Muscle of leg (tissue), 11 donors: ENCODE results near the gene CRAMP1. TPM values are rescaled to one million over a fixed set of nuclear protein-coding genes. Genes with fewer than 3 reads are reported as not detected.
"Not testable (repeated sequence)": the region's sequence is repeated elsewhere in the genome, so short reads cannot be mapped to it uniquely, and the experiment has no call there.

Experiments used
- DNase-seq: peaks from one replicate; pipeline ENCODE4 v3.0.0; 2013
- H3K27ac ChIP-seq: one replicate; pipeline ENCODE4 v1.5.1; 2013; ENCODE audit warnings: mild to moderate bottlenecking, low read length, control low read depth
- H3K27me3 ChIP-seq: one replicate; pipeline ENCODE4 v1.6.1; 2013; ENCODE audit warnings: low read length; ENCODE audit not compliant: control insufficient read depth, insufficient read depth
- H3K36me3 ChIP-seq: one replicate; pipeline ENCODE4 v1.6.1; 2013; ENCODE audit warnings: low read length; ENCODE audit not compliant: control insufficient read depth, insufficient read depth
- H3K4me1 ChIP-seq: one replicate; pipeline ENCODE4 v1.6.1; 2013; ENCODE audit warnings: low read length; ENCODE audit not compliant: control insufficient read depth, insufficient read depth
- H3K4me3 ChIP-seq: one replicate; pipeline ENCODE4 v1.5.1; 2013; ENCODE audit warnings: low read length, control low read depth
- H3K9me3 ChIP-seq: replicated peaks from 2 replicates; pipeline ENCODE4 v1.6.1; 2013; ENCODE audit warnings: low read depth, low read length; ENCODE audit not compliant: control insufficient read depth
- WGBS: methylation state at CpG from one replicate; pipeline ENCODE4 v1.1.5; 2013; ENCODE audit warnings: missing lambda C conversion rate; ENCODE audit not compliant: insufficient coverage; 5-methylcytosine and 5-hydroxymethylcytosine counted together
- polyA plus RNA-seq, 8 donors: library from polyadenylated mRNA; unstranded; fragments of 120-200 nt; gene quantifications; one replicate each; pipeline versions ENCODE4 v1.2.1 to v1.2.3, GENCODE V29; 2013; ENCODE audit warnings: inconsistent platforms in 1 of 8, low replicate concordance in 1 of 8; ENCODE audit not compliant: insufficient read length in 8 of 8, insufficient read depth in 1 of 8
- total RNA-seq: library from RNA; stranded (reverse); fragments of 120-200 nt; gene quantifications from one replicate; pipeline ENCODE4 v1.2.4, GENCODE V29; 2013

Gene CRAMP1
- total and polyA plus RNA-seq, 9 donors, result 7.2 to 19.1 (median 14.0) TPM

DNA sequence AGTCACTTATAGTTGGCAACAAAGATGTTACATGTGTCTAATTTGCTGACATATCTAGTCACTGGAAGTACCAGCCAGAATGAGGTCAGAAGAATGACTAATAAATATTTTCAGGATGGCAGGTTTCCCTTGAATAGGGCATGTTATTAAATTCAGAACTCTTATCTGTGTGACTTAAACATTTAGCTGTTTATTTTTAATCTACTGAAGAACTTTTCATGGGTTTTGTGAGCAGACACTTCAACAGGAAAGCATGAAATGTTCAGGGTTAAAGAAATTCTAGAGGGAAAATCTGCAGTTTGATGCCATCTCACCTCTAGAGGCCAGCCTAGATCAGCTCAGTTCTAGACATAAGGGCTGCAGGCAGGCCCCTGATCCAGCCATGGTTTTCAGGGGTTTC is 79.1 kb downstream of the CRAMP1 start:
- Histone ChIP-seq H3K36me3 (peaks cover 62% of the 10 kb centered on the region), H3K27me3 (no peaks in the 10 kb centered on the region), H3K27ac (no peak overlapping the region), H3K4me1 (no peaks in the 10 kb centered on the region), H3K4me3 (no peak overlapping the region), H3K9me3 (no peaks in the 10 kb centered on the region)
- DNase-seq, result no peak

DNA sequence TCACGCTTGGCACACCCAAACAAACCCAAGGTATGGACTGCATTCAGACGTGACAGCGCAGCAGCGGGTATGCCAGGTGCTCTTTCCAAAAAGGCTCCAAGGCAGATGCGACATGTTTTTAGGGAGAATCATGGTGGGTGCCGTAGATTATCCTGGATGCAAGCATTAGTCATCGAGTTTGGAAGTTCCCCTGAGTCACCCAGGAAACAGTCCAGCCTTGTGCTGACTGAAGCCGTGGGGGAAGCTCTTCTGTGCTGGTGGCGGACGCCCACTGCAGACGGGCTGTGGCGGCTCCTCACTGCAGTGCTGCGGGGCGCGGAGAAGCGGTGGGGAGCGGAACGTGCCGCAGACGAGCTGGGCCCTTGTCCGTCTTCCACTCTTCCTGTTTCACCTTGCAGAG is 79.8 kb downstream of the CRAMP1 start:
- no peak for DNase-seq
- Histone ChIP-seq H3K4me1 (no peaks in the 10 kb centered on the region), H3K36me3 (peaks cover 56% of the 10 kb centered on the region), H3K4me3 (no peak overlapping the region), H3K9me3 (no peaks in the 10 kb centered on the region), H3K27me3 (no peaks in the 10 kb centered on the region), H3K27ac (no peak overlapping the region)
- WGBS, result 96% methylated on average over 21 of the region's 21 CpGs

DNA sequence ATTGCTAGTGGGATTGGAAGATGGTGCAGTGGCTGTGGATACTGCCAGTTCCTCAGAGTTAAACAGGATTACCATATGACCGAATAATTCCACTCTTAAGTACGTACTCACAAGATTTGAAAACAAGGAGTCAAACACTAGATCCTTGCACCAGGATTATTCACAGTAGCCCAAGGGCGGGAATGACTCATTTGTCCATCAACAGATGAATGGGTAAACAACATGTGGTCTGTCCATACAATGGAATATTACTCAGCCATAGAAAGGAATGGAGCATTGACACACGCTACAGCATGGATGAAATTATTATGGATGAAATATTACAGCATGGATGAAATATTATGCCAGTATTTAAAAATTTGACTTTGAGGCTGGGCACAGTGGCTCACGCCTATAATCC is 84.7 kb downstream of the CRAMP1 start:
- H3K27me3 ChIP-seq, result no peaks in the 10 kb centered on the region
- no peak for DNase-seq
- H3K36me3 ChIP-seq, result peaks cover 64% of the 10 kb centered on the region
- no peaks in the 10 kb centered on the region for H3K4me1 ChIP-seq
- H3K27ac ChIP-seq, result no peak overlapping the region
- no peaks in the 10 kb centered on the region for H3K9me3 ChIP-seq
- 100% methylated on average over 2 of the region's 5 CpGs for WGBS
- no peak overlapping the region for H3K4me3 ChIP-seq

DNA sequence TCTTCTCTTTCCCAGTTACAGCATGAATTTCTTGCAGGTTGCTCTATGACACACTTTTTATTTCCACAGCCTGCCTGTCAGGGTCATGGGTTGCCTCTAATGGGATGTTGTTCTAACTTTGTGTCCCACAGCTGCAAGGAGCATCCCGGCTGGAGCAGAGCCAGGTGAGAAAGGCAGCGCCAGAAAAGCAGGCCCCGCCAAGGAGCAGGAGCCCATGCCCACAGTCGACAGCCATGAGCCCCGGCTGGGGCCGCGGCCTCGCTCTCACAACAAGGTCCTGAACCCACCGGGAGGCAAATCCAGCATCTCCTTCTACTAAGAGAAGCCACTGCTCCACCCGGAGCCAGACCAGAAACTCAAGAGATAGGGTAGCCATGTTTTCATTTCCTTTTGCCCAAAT is 86.5 kb downstream of the CRAMP1 start:
- H3K27me3 ChIP-seq, result no peaks in the 10 kb centered on the region
- peaks cover 53% of the 10 kb centered on the region for H3K36me3 ChIP-seq
- H3K4me1 ChIP-seq, result no peaks in the 10 kb centered on the region
- no peak overlapping the region for H3K4me3 ChIP-seq
- WGBS, result 93% methylated on average over 9 of the region's 10 CpGs
- no peak for DNase-seq
- H3K27ac ChIP-seq, result no peak overlapping the region
- no peaks in the 10 kb centered on the region for H3K9me3 ChIP-seq

DNA sequence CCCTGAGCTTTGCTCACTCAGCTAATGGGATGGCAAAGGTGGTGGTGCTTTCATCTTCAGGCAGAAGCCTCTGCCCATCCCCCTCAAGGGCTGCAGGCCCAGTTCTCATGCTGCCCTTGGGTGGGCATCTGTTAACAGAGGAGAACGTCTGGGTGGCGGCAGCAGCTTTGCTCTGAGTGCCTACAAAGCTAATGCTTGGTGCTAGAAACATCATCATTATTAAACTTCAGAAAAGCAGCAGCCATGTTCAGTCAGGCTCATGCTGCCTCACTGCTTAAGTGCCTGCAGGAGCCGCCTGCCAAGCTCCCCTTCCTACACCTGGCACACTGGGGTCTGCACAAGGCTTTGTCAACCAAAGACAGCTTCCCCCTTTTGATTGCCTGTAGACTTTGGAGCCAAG is 88.1 kb downstream of the CRAMP1 start:
- peaks cover 47% of the 10 kb centered on the region for H3K36me3 ChIP-seq
- H3K27ac ChIP-seq, result no peak overlapping the region
- H3K4me3 ChIP-seq, result no peak overlapping the region
- no peaks in the 10 kb centered on the region for H3K9me3 ChIP-seq
- H3K27me3 ChIP-seq, result no peaks in the 10 kb centered on the region
- 97% methylated on average over 3 of the region's 3 CpGs for WGBS
- H3K4me1 ChIP-seq, result no peaks in the 10 kb centered on the region
- DNase-seq, result no peak

DNA sequence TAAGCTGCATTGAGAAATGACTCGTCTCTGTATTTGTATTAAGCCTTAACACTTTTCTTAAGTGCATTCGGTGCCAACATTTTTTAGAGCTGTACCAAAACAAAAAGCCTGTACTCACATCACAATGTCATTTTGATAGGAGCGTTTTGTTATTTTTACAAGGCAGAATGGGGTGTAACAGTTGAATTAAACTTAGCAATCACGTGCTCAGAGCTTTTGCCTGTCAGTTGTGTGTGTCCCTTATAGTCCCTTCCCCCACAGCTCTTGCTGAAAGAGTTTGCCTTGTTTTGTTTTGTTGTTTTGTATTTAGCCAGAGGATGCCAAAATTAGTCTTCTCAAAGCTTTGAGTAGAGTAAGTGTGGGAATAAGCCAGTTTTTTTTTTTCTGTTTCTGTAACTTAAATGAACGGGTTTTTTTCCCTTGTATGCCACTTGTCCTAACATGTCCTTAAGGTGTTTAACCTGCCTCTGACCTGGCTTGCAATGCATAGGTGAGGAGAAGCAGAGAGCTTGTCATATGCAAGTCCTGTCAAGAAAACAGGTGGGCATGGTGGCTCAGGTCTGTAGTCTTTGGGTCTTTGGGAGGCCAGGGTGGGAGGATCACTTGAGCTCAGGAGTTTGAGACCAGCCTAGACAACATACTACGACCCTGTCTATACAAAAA is 89.2 kb downstream of the CRAMP1 start:
- no peaks in the 10 kb centered on the region for H3K9me3 ChIP-seq
- peaks cover 47% of the 10 kb centered on the region for H3K36me3 ChIP-seq
- WGBS, result no CpG with 5 or more reads among the region's 6 CpGs

DNA sequence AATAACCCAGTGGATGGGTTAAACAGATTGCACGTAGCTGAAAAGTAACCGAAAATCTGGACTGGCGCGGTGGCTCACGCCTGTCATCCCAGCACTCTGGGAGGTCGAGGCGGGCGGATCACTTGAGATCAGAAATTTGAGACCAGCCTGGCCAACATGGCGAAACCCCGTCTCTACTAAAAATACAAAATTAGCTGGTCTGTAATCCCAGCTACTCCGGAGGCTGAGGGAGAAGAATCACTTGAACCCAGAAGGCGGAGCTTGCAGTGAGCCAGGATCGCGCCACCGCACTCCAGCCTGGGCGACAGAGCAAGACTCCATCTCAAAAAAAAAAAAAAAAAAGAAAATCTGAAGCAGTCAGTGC is 93.1 kb downstream of the CRAMP1 start:
- peaks cover 24% of the 10 kb centered on the region for H3K4me1 ChIP-seq
- H3K4me3 ChIP-seq, result peak overlapping the region; percentile 90
- H3K36me3 ChIP-seq, result peaks cover 34% of the 10 kb centered on the region
- H3K27me3 ChIP-seq, H3K9me3 ChIP-seq, DNase-seq: not testable (repeated sequence)
- peak overlapping the region; percentile 97 for H3K27ac ChIP-seq
- WGBS, result 0% methylated on average over 10 of the region's 16 CpGs

More for the DNA sequence above, 89.2 kb downstream of the CRAMP1 start:
- Histone ChIP-seq H3K4me3 (no peak overlapping the region), H3K4me1 (no peaks in the 10 kb centered on the region), H3K27ac (no peak overlapping the region), H3K27me3 (no peaks in the 10 kb centered on the region)
- DNase-seq, result no peak

DNA sequence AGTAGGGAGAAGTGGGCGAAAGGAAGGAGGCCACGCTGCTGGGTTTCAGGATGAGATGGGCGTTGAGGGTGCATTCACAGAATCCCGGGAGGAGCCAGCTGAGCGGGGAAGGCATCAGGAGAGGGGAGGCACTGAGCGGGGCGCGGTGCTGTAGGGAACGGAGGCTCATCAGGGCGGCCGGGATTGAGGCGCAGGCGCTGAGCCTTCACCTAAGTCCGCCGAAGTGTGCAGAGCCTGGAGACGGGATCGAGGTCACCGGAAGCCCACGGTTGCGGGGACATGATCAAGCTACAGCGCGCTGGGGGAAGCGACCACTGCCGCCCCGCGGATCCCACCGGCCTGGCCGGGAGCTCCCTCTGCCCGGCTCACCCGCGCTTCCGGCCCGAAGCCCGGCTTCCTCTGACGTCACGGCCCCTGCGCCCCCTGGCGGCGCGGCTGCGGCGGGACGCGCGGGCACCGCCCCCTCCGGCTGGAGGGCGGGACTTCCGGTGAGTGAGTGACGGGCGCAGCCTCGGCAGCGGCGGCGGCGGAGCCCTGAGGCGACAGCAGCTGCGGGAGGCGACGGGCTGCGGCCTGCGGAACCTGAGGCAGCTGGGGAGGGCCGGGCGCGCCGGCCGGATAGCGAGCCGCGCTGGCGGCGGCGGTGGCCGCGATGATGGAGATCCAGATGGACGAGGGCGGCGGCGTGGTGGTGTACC is 93.7 kb downstream of the CRAMP1 start, which contains the start of gene MAPK8IP3:
Gene MAPK8IP3 (plus strand): TSS at position 508 of the 698 bp plus-strand sequence. CDS start 145 bp downstream, at position 653.
- peaks cover 29% of the 10 kb centered on the region for H3K36me3 ChIP-seq
- DNase-seq, result peak; percentile 96
- peak within 1 kb of the TSS; percentile 97 for H3K27ac ChIP-seq
- WGBS, result under 1% methylated on average over 79 of the region's 79 CpGs
- peaks cover 24% of the 10 kb centered on the region for H3K4me1 ChIP-seq
- peak within 1 kb of the TSS; percentile 95 for H3K4me3 ChIP-seq
- H3K9me3 ChIP-seq, result no peaks in the 10 kb centered on the region
- H3K27me3 ChIP-seq, result no peaks in the 10 kb centered on the region

DNA sequence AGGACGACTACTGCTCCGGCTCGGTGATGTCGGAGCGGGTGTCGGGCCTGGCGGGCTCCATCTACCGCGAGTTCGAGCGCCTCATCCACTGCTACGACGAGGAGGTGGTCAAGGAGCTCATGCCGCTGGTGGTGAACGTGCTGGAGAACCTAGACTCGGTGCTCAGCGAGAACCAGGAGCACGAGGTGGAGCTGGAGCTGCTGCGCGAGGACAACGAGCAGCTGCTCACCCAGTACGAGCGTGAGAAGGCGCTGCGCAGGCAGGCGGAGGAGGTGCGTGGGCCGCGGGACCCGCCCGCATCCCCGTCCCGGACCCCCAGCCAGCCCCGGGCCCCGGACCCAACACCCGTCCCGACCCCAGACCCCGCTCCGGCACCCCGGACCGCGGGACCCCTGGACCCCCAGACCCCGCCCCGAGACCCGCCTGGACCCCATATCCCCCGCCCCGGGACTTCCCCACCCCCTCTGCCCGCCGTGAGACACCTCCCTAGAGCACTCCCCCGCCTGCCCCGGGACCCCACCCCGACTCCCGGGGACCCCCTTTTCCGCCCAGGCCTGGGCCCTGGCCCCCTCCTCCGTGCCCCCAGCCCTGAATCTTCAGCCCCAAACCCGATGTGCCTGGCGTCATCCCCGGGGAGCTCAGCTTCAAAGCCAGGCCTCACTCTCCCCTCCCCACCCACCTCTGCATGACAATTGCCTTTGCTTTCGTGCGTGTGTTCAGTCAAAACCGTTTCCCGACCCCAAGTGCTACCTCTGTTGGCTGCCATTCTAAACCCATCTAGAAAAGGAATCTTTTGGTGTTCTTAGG is 94.4 kb downstream of the CRAMP1 start:
- under 1% methylated on average over 45 of the region's 62 CpGs for WGBS
- no peaks in the 10 kb centered on the region for H3K9me3 ChIP-seq
- peak overlapping the region; percentile 78 for H3K27ac ChIP-seq
- peak overlapping the region; percentile 95 for H3K4me3 ChIP-seq
- no peaks in the 10 kb centered on the region for H3K27me3 ChIP-seq
- peaks cover 24% of the 10 kb centered on the region for H3K4me1 ChIP-seq
- DNase-seq, result peak; percentile 40
- peaks cover 29% of the 10 kb centered on the region for H3K36me3 ChIP-seq

DNA sequence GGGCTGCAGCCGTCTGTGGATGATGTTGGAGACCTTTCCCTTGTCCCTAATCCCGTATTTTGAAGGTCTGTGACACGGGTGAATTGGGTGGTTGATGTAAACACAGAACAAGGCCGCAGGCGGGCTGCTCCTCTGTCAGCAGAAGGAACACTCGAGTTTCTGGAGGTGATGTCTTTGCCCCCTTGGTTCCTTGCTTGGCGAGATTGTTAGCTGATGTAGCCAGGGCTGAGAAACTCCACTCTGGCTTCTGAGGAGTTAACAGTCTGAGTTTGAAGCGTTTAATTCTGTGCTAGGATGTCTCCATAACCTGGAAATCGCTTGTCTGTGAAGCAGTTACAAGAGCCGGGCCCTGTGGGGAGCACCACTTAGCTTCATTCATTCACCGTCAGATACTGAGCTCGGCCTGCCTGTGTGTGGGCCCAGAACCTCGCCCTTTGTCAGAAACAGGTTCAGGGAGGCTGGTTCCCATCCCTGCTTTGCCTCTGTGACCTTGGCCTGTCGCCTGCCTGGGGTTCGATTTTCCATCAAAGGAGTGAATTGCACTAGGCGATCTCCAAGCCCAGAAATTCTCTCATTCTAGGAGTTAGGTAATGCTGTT is 95.1 kb downstream of the CRAMP1 start:
- Histone ChIP-seq H3K9me3 (no peaks in the 10 kb centered on the region), H3K4me1 (peaks cover 24% of the 10 kb centered on the region), H3K27ac (peak overlapping the region; percentile 60), H3K27me3 (no peaks in the 10 kb centered on the region), H3K4me3 (peak overlapping the region; percentile 95), H3K36me3 (peaks cover 22% of the 10 kb centered on the region)
- DNase-seq, result peak; percentile 20
- WGBS, result 8% methylated on average over 14 of the region's 16 CpGs
